HepG2 (cell line): ENCODE data around the gene ZNRF3. TPM values are rescaled to one million over a fixed set of nuclear protein-coding genes. Genes with fewer than 3 reads are reported as not detected.
A peak's percentile ranks its signal among the peaks of the same experiment; 100 is the strongest.

ENCODE experiments used
- CBX1 ChIP-seq: IDR thresholded peaks from one replicate; pipeline ENCODE4 v1.6.1; 2016; ENCODE audit warnings: antibody characterized with exemption, low read depth
- DPF2 ChIP-seq: sonication (generic); formaldehyde crosslinking; IDR thresholded peaks from 2 replicates; pipeline ENCODE4 v1.4.0; 2020; ENCODE audit warnings: mild to moderate bottlenecking, low read depth, missing genetic modification reagents, borderline replicate concordance
- FOXK1 ChIP-seq: sonication (generic); formaldehyde crosslinking; IDR thresholded peaks from 2 replicates; pipeline ENCODE4 v1.4.0; 2020; ENCODE audit warnings: low read depth, missing genetic modification reagents, borderline replicate concordance
- GMEB1 ChIP-seq: sonication (generic); formaldehyde crosslinking; IDR thresholded peaks from 2 replicates; pipeline ENCODE4 v1.5.1; 2020; ENCODE audit warnings: missing genetic modification reagents, mild to moderate bottlenecking, borderline replicate concordance
- HNF1B ChIP-seq: sonication (generic); formaldehyde crosslinking; IDR thresholded peaks from 2 replicates; pipeline ENCODE4 v1.5.1; 2020; ENCODE audit warnings: mild to moderate bottlenecking, moderate library complexity, missing genetic modification reagents
- PHB2 ChIP-seq: fragments of 450-650 bp; IDR thresholded peaks from 2 replicates; pipeline ENCODE4 v1.6.1; 2018; ENCODE audit not compliant: partially characterized antibody
- RFX5 ChIP-seq: IDR thresholded peaks from 2 replicates; pipeline ENCODE4 v1.6.1; 2011; ENCODE audit warnings: low read depth, low read length, improper control_type of control experiment
- THYN1 ChIP-seq: sonication (generic); formaldehyde crosslinking; IDR thresholded peaks from 2 replicates; pipeline ENCODE4 v1.8.1; 2023; ENCODE audit warnings: low read depth, mild to moderate bottlenecking, moderate library complexity, missing genetic modification reagents, borderline replicate concordance
- TOPORS ChIP-seq: sonication (generic); formaldehyde crosslinking; IDR thresholded peaks from 2 replicates; pipeline ENCODE4 v1.8.0; 2023; ENCODE audit warnings: mild to moderate bottlenecking, missing genetic modification reagents
- ZFP36L1 ChIP-seq: sonication (generic); formaldehyde crosslinking; IDR thresholded peaks from 2 replicates; pipeline ENCODE4 v1.8.0; 2022; ENCODE audit warnings: mild to moderate bottlenecking, missing genetic modification reagents, moderate library complexity
- ZIK1 ChIP-seq: sonication (generic); formaldehyde crosslinking; IDR thresholded peaks from 2 replicates; pipeline ENCODE4 v1.5.0; 2020; ENCODE audit warnings: mild to moderate bottlenecking, low read depth, missing genetic modification reagents, borderline replicate concordance
- ZNF142 ChIP-seq: sonication (generic); formaldehyde crosslinking; IDR thresholded peaks from 2 replicates; pipeline ENCODE4 v1.4.0; 2020; ENCODE audit warnings: missing genetic modification reagents
- ZNF547 ChIP-seq: sonication (generic); formaldehyde crosslinking; IDR thresholded peaks from 2 replicates; pipeline ENCODE4 v1.5.1; 2020; ENCODE audit warnings: mild to moderate bottlenecking, missing genetic modification reagents
- ZNF674 ChIP-seq: sonication (generic); formaldehyde crosslinking; IDR thresholded peaks from 2 replicates; pipeline ENCODE4 v1.5.0; 2020; ENCODE audit warnings: low read depth, mild to moderate bottlenecking, missing genetic modification reagents
- polyA plus RNA-seq, 8 experiments: library from polyadenylated mRNA; depleted of rRNA in 3 of 8; stranded (reverse) in 7 of 8; unstranded in 1 of 8; fragments of >200 nt; fragmentation: Illumina TruSeq in 4 of 8; extraction: Trizol in 4 of 8; gene quantifications; 2 replicates each; pipeline versions ENCODE4 v1.2.1 to v1.2.3, GENCODE V29; 2011 to 2016; ENCODE audit warnings: low read depth in 4 of 8, missing spikeins in 1 of 8, mixed read lengths in 1 of 8; ENCODE audit not compliant: insufficient read depth in 1 of 8
- total RNA-seq, 5 experiments: library from RNA; depleted of rRNA; stranded (reverse); fragments of >200 nt; fragmentation: Illumina TruSeq; extraction: Trizol; gene quantifications; 2 replicates each; pipeline ENCODE4 v1.2.3, GENCODE V29; 2016; ENCODE audit warnings: low read depth in 1 of 5
- TF ChIP-seq, protein P1 (sequence below): sonication (generic); formaldehyde crosslinking; conservative IDR thresholded peaks from 2 replicates; pipeline ENCODE4 v1.8.0; 2022; ENCODE audit warnings: low read depth, missing genetic modification reagents

ZNRF3 gene
- total and polyA plus RNA-seq, 2 of the 13 experiments (the other 11 are each of a cell fraction or from before 2014, with no cell fraction given) = 20.3 to 36.7 TPM

DNA sequence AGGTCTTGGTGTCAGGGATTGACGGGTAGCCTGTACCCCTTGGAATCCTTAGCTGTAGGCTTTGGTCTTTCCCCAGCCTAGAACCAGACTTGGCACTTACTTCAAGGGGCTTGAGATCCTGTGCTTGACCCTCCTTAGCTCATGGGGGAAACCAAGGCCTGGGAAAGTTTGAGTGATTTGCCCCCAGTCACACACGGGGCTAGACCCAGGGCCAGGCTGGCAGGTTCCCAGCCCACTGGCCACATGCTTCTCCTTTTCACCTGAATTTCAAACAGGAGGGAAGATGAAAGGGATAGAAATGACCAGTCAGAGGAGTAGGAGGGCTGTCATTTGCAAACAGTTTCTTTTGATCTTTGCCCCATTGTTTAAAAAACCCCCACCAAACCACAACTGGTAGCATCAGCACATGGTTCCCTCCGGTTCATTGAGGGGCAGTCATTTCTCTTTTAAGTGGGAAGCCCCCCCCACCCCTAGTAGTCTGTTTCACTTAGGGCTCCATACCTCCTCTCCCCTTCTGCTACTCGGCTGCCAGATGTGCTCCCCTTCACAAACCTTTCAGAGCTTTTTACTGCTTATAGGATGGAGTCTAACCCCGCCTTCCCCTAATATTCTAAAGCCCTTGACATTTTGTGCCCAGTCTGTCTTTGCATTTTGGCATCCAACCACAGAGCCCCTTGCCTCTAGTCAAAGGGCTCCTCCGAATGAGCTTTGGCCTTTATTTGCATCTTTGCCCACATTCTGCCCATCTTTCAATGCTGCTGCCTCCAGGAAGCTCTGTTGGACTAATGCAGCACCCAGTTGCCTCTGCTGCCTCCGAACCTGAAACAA lies 37.6 kb downstream of the ZNRF3 start (continued):
- peak; percentile 43; the same call in 1 of the 2 replicates for TF ChIP-seq ZNF142
- no peak for TF ChIP-seq CBX1
- TF ChIP-seq, protein P1, sequence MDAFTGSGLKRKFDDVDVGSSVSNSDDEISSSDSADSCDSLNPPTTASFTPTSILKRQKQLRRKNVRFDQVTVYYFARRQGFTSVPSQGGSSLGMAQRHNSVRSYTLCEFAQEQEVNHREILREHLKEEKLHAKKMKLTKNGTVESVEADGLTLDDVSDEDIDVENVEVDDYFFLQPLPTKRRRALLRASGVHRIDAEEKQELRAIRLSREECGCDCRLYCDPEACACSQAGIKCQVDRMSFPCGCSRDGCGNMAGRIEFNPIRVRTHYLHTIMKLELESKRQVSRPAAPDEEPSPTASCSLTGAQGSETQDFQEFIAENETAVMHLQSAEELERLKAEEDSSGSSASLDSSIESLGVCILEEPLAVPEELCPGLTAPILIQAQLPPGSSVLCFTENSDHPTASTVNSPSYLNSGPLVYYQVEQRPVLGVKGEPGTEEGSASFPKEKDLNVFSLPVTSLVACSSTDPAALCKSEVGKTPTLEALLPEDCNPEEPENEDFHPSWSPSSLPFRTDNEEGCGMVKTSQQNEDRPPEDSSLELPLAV (CRISPR knock-in tag) = no peak
- 0 out of 2 replicates have a peak, but pooled peaks have one; percentile 52 for TF ChIP-seq DPF2
- no peak for TF ChIP-seq THYN1
- no peak; the same call in 1 of the 2 replicates for TF ChIP-seq FOXK1 (CRISPR knock-in tag)
- no peak for TF ChIP-seq RFX5
- no peak for TF ChIP-seq ZNF674 (CRISPR knock-in tag)
- 0 out of 2 replicates have a peak, but pooled peaks have one; percentile 26 for TF ChIP-seq HNF1B (CRISPR knock-in tag)
- no peak for TF ChIP-seq PHB2
- 0 out of 2 replicates have a peak, but pooled peaks have one; percentile 50 for TF ChIP-seq ZFP36L1 (CRISPR knock-in tag)
- TF ChIP-seq GMEB1 (CRISPR knock-in tag) = no peak; the same call in 1 of the 2 replicates
- TF ChIP-seq TOPORS = peak; percentile 64; the same call in 1 of the 2 replicates
- no peak for TF ChIP-seq ZNF547 (CRISPR knock-in tag)
- no peak for TF ChIP-seq ZIK1 (CRISPR knock-in tag)
